ENCODE measurements around the gene FBXO9. TPM values are rescaled to one million over a fixed set of nuclear protein-coding genes. Genes with fewer than 3 reads are reported as not detected.

FBXO9 gene
- total and polyA plus RNA-seq, 4 donors = 36.8 to 79.1 (median 51.2) TPM

DNA sequence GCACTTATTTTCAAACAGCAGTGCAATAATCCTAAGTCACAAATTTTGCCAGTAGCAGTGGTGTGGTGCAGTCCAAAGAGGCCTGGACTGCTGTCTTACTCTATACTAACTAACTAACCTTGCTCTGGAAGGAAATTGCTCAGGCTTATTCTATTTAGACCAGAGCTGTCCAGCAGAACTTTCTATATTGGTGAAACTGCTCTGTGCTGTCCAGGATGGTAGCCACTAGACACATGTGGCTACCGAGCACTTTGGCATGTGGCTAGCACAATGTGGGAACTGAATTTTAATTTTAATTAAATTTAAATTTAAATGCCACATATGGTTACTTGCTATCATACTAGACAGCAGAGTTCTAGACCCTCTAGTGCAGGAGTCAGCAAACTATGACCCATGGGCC lies 27.1 kb upstream of the FBXO9 start:
- no peak for TF ChIP-seq TAF1 (conservative IDR thresholded peaks at IDR 0.05)
- TF ChIP-seq, protein P1, sequence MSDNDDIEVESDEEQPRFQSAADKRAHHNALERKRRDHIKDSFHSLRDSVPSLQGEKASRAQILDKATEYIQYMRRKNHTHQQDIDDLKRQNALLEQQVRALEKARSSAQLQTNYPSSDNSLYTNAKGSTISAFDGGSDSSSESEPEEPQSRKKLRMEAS (IDR thresholded peaks at IDR 0.05) = no peak
- no peak for TF ChIP-seq HNF4G (IDR thresholded peaks at IDR 0.05)
- no peak for TF ChIP-seq YY1 (IDR thresholded peaks at IDR 0.05)
- no peak for TF ChIP-seq HNF4A (conservative IDR thresholded peaks at IDR 0.05)
- no peak for TF ChIP-seq EGR1 (IDR thresholded peaks at IDR 0.05; ENCODE audit: low read depth in 2 of 2)
- TF ChIP-seq, protein P2, sequence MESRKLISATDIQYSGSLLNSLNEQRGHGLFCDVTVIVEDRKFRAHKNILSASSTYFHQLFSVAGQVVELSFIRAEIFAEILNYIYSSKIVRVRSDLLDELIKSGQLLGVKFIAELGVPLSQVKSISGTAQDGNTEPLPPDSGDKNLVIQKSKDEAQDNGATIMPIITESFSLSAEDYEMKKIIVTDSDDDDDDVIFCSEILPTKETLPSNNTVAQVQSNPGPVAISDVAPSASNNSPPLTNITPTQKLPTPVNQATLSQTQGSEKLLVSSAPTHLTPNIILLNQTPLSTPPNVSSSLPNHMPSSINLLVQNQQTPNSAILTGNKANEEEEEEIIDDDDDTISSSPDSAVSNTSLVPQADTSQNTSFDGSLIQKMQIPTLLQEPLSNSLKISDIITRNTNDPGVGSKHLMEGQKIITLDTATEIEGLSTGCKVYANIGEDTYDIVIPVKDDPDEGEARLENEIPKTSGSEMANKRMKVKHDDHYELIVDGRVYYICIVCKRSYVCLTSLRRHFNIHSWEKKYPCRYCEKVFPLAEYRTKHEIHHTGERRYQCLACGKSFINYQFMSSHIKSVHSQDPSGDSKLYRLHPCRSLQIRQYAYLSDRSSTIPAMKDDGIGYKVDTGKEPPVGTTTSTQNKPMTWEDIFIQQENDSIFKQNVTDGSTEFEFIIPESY (IDR thresholded peaks at IDR 0.05) = no peak
- TF ChIP-seq NR2F2 (IDR thresholded peaks at IDR 0.05) = no peak
- TF ChIP-seq SP1 (IDR thresholded peaks at IDR 0.05) = no peak
- TF ChIP-seq, protein P3, sequence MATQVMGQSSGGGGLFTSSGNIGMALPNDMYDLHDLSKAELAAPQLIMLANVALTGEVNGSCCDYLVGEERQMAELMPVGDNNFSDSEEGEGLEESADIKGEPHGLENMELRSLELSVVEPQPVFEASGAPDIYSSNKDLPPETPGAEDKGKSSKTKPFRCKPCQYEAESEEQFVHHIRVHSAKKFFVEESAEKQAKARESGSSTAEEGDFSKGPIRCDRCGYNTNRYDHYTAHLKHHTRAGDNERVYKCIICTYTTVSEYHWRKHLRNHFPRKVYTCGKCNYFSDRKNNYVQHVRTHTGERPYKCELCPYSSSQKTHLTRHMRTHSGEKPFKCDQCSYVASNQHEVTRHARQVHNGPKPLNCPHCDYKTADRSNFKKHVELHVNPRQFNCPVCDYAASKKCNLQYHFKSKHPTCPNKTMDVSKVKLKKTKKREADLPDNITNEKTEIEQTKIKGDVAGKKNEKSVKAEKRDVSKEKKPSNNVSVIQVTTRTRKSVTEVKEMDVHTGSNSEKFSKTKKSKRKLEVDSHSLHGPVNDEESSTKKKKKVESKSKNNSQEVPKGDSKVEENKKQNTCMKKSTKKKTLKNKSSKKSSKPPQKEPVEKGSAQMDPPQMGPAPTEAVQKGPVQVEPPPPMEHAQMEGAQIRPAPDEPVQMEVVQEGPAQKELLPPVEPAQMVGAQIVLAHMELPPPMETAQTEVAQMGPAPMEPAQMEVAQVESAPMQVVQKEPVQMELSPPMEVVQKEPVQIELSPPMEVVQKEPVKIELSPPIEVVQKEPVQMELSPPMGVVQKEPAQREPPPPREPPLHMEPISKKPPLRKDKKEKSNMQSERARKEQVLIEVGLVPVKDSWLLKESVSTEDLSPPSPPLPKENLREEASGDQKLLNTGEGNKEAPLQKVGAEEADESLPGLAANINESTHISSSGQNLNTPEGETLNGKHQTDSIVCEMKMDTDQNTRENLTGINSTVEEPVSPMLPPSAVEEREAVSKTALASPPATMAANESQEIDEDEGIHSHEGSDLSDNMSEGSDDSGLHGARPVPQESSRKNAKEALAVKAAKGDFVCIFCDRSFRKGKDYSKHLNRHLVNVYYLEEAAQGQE (IDR thresholded peaks at IDR 0.05) = no peak
- no peak for TF ChIP-seq FOXA2 (IDR thresholded peaks at IDR 0.05)
- TF ChIP-seq RAD21 (IDR thresholded peaks at IDR 0.05) = no peak
- TF ChIP-seq GABPA (IDR thresholded peaks at IDR 0.05 in 1 of 2, conservative IDR thresholded peaks at IDR 0.05 in 1 of 2) = no peak
- no peak for TF ChIP-seq JUND (IDR thresholded peaks at IDR 0.05)
- no peak for TF ChIP-seq FOXA1 (IDR thresholded peaks at IDR 0.05)
- TF ChIP-seq, protein P4, sequence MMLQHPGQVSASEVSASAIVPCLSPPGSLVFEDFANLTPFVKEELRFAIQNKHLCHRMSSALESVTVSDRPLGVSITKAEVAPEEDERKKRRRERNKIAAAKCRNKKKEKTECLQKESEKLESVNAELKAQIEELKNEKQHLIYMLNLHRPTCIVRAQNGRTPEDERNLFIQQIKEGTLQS (IDR thresholded peaks at IDR 0.05) = no peak
- TF ChIP-seq RXRA (IDR thresholded peaks at IDR 0.05) = no peak
- TF ChIP-seq, protein P5, sequence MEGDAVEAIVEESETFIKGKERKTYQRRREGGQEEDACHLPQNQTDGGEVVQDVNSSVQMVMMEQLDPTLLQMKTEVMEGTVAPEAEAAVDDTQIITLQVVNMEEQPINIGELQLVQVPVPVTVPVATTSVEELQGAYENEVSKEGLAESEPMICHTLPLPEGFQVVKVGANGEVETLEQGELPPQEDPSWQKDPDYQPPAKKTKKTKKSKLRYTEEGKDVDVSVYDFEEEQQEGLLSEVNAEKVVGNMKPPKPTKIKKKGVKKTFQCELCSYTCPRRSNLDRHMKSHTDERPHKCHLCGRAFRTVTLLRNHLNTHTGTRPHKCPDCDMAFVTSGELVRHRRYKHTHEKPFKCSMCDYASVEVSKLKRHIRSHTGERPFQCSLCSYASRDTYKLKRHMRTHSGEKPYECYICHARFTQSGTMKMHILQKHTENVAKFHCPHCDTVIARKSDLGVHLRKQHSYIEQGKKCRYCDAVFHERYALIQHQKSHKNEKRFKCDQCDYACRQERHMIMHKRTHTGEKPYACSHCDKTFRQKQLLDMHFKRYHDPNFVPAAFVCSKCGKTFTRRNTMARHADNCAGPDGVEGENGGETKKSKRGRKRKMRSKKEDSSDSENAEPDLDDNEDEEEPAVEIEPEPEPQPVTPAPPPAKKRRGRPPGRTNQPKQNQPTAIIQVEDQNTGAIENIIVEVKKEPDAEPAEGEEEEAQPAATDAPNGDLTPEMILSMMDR (IDR thresholded peaks at IDR 0.05; ENCODE audit: low read depth, low read length, missing input control) = no peak
- Histone ChIP-seq H3K9me3 (ENCODE audit: control insufficient read depth in 4 of 4, low read length in 3 of 4) (no peaks in the 10 kb centered on the region), H3K4me1 (ENCODE audit: control insufficient read depth in 4 of 4, insufficient read depth in 4 of 4, low read length in 3 of 4) (peaks cover 0 to 6% (median 0%) of the 10 kb centered on the region in 4 donors), H3K27ac (ENCODE audit: low read depth in 1 of 2, low read length in 2 of 2) (no peak overlapping the region), H3K27me3 (ENCODE audit: control insufficient read depth in 4 of 4, insufficient read depth in 4 of 4, low read length in 3 of 4) (no peaks in the 10 kb centered on the region), H3K36me3 (ENCODE audit: control insufficient read depth in 4 of 4, insufficient read depth in 3 of 4, low read depth in 1 of 4, low read length in 3 of 4) (peaks cover 1 to 35% (median 28%) of the 10 kb centered on the region in 4 donors), H3K9ac (ENCODE audit: low read depth in 1 of 2, low read length in 2 of 2) (no peak overlapping the region), H3K4me3 (ENCODE audit: low read depth in 1 of 3, low read length in 3 of 3) (no peak overlapping the region)
- whole genome bisulfite sequencing = 90% methylated on average over 1 of the region's 1 CpG
- no peak for DNase-seq (ENCODE audit: low spot score)
